Stimulated activated CD4-positive, alpha-beta T cell treated with anti-CD3 and anti-CD28 coated beads, TNF-alpha, amount 100 ng/mL, for 48 hours (primary cell): ENCODE measurements around the gene SAPCD2.
A peak's percentile ranks its signal among the peaks of the same experiment; 100 is the strongest.
"Not testable (repeated sequence)": the region's sequence is repeated elsewhere in the genome, so short reads cannot be mapped to it uniquely, and the experiment has no call there.

ENCODE experiments used
- DNase-seq, 3 donors: peaks; one replicate each; pipeline ENCODE4 v3.0.0-alpha.2; 2020; ENCODE audit warnings: low read depth in 3 of 3

The SAPCD2 gene

GRCh38 chr9:137070201-137070905, at the start of gene SAPCD2:
Gene SAPCD2 (minus strand): TSS chr9:137070557. CDS start chr9:137070460, 97 bp downstream.
- peak; percentile 61 to 73 (median 65) for DNase-seq

DNA sequence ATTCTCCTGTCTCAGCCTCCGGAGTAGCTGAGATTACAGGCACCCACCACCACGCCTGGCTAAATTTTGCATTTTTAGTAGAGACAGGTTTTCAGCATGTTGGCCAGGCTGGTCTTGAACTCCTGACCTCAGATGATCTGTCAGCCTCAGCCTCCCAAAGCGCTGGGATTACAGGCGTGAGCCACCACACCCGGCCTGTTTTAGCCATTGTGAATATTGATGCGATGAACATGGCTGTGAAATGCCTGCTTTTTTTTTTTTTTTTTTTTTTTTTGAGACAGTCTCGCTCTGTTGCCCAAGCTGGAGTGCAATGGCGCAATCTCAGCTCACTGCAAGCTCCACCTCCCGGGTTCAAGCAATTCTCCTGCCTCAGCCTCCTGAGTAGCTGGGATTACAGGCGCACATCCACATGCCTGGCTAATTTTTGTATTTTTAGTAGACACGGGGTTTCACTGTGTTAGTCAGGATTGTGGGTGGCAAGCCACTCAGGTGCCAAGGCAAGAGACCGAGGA, 47.8 kb upstream of the SAPCD2 start:
- DNase-seq, result not testable (repeated sequence)

DNA sequence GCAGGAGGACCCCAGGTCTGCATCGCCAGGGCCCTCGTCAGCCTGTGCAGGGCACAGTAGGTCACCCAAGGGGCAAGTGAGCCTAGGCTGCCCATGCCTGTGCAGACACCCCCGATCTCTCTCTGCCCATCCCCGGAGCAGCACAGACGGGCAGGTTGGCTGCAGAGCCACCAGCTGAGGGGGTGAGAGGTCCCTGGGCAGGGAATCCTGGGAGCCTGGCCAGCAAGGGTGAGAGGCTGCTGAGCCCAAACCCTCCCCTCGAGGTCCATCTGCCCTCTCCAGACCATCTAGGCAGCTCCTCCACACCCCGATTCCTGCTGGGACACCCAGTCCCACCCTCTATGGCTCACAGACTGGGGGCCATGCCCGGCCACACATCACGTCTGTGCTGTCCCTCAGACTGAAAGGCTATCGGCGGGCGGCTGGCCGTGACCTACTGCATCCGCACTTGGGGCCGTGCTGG, 46.9 kb upstream of the SAPCD2 start:
- no peak for DNase-seq

- no peak for DNase-seq
Observed at GRCh38 chr9:137116728-137117127, 46.4 kb upstream of the SAPCD2 start.

- no peak for DNase-seq
Observed at GRCh38 chr9:137116027-137116507, 45.7 kb upstream of the SAPCD2 start.

DNA sequence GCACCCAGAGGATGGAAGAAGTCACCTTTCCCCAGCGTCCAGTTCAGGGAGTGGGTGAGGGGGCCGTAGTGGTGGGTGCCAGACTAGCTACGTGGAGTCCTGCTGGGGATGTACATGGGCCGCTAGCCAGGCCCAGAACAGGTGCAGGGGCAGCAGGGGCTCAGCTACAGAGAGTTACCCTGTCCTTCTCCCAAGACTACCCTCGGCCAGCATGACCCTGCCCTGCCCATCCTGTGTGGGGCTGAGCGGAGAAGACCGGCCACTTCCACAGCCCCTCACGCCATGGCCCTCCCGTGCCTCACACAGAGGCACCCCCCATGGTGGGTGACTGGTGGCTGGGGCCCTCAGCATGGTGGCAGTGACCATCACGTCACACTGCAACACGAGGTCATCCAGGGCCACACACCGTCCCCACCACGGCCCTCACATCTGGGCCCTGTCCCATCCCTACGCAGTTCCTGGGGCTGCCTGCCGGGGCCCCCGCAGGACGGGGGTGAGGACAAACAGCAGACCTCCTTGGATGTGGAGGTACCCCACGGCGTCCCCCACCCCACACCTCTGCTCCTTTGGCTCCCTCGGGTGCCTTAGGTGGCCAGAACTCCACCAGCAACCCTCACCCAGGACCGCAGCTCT, 45.2 kb upstream of the SAPCD2 start:
- no peak for DNase-seq

GRCh38 chr9:137114613-137115393, 44.4 kb upstream of the SAPCD2 start, which contains the start of gene DPP7:
Gene DPP7 (minus strand): TSS chr9:137114733. CDS start chr9:137114713, 20 bp downstream.
- peak; percentile 57 to 84 (median 62) for DNase-seq

- DNase-seq, result no peak
Observed at GRCh38 chr9:137114220-137114612, 43.9 kb upstream of the SAPCD2 start.

DNA sequence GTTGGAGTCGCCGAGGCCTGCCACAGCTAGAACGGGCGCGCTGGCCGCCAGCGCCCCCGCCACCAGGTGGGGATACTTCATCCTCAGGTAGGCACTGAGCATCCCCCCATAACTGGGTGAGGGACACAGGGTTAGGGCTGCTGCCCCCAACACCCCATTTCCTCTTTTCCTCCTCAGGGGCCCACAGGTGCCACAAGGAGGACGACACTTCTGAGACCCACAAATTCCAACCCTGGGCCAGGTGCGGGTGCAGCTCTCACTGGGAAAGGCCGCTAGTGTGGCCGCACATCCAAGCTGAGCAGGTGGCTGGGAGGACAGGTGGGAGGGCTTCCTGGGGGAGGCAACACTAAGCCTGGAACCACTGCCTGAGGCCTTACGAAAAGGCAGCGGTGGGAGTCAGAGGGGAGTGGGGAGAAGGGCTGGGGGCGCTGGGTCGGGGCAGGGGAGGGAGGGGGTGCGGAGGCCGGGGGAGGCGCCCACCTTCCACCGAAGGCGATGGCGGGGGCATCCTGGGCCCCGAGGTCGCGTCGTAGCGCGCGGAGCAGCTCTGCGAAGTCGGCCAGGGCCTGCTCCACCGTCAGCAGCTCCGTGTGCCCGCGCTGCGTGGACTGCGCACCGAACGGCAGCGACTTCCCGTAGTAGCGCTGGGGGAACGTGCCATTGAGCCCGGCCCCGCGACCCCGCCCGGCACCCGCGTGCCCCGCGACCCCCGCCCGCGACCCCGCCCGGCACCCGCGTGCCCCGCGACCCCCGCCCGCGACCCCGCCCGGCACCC, 43.2 kb upstream of the SAPCD2 start:
- no peak for DNase-seq

- DNase-seq, result no peak
Observed at GRCh38 chr9:137112564-137113384, 42.4 kb upstream of the SAPCD2 start.

- DNase-seq, result no peak
Observed at GRCh38 chr9:137111788-137112563, 41.6 kb upstream of the SAPCD2 start.

- DNase-seq, result no peak
Observed at GRCh38 chr9:137110911-137111787, 40.8 kb upstream of the SAPCD2 start.

DNA sequence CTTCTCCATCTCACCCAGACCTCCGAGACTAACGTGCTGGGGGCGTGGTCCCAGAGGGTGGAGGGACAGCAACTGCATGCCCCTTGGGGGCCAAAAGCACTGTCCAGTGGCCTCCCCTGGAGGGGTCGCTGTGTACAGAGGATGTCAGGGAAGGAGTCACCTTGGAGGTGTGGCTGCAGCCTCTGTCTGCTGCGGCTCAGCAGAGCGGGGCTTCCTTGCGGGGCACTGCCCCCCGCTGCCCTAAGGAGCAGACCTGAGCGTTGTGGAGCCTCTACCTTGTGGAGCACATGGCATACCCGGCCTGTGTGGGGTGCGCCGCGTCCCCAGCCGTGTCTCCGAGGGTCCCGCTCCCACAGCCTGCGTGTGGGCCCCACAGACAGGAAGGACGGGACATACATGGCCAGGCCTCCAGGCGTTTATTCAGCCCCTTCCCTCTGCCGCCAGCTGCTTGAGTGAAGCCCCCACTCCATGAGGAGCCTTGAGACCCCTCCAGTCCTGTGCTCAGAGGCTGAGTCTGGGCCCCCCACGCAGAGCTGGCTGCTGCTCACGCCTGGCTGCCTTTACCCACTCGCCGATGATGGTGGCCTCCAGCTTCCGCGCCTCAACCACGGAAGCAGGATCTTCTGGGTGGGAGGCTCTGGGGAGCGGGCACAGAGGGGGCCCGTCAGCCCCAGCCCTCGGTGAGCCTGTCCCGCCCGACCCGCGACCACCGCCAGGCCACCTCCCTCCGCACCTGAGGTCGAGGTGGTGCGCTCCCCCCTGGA, 40.0 kb upstream of the SAPCD2 start:
- DNase-seq, result no peak

- DNase-seq, result no peak
Observed at GRCh38 chr9:137109250-137110146, 39.1 kb upstream of the SAPCD2 start.

DNA sequence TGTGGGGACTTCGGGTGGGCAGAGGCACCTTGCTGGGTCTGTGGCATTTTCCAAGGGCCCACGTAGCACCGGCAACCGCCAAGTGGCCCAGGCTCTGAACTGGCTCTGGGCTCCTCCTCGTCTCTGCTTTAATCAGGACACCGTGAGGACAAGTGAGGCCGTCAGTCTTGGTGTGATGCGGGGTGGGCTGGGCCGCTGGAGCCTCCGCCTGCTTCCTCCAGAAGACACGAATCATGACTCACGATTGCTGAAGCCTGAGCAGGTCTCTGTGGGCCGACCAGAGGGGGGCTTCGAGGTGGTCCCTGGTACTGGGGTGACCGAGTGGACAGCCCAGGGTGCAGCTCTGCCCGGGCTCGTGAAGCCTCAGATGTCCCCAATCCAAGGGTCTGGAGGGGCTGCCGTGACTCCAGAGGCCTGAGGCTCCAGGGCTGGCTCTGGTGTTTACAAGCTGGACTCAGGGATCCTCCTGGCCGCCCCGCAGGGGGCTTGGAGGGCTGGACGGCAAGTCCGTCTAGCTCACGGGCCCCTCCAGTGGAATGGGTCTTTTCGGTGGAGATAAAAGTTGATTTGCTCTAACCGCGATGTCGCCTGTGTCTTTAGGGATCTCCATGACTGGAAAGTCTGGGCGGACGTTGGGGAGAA, 38.4 kb upstream of the SAPCD2 start:
- no peak for DNase-seq

DNA sequence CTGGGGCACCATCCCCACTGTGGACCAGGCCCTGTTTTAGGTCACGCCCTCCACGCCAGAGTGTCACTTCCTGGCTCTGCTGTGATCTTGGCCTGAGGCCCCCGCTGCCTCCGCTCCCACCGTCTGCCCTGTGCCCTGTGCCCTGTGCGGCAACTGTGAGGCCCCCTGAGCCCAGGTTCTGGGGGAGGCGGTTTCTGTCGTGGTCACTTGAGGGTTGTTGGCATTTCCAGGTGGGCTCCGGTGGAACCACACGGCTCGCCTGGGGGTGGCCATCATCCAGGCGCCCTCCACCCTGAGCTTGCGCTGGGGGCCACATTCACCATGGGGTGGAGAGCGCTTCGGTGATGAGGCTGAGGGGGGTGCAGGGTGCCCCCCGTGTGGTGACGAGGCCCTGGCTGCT, 37.6 kb upstream of the SAPCD2 start:
- DNase-seq, result no peak
